ENCODE data around the gene DRAM1. TPM values are rescaled to one million over a fixed set of nuclear protein-coding genes. Genes with fewer than 3 reads are reported as not detected.
A peak's percentile ranks its signal among the peaks of the same experiment; 100 is the strongest.

DRAM1 gene
- total and polyA plus RNA-seq, 10 of the 15 experiments (the other 5 are each of a cell fraction or from before 2014, with no cell fraction given): 22.4 to 91.5 (median 41.4) TPM

DNA sequence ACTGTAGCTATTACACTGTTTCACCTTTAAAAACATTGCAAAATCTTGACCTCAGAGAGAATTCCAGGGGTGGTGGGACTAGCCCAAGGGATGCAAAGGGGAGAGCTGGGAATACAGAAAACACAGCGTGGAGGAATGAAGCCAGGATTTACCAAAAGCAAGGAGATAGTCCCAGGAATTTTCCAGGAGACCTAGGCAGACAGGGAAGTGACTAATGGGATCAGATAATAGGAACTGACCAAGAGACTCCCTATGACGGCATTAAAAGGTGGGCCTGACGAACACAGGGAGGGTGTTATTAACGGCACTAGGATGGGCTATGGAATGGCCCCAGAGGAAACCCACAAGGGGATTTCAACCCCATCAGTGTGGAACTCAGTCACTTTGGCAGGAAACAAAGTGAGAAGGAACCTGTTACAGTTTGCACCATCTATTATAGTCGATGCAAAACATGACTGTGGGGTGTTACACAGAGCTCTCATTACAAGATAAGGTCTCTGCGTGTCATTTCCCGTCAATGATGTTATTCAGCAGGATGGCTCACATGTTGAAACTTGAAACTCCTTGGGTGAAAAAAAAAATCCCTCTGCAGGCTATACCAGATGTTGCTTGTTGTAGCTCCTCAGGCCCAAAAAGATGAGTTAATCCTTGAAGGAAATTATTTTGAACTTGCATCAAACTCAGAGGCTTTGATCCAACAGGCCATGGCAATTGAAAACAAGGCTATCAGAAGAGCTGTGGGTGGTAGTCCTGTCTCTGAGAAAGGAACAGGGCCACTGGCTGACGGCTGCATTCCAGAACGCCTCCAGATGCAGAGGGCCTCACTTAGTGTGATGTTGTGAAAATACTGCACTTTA is 58.7 kb downstream of the DRAM1 start (continued):
- TF ChIP-seq MYC (IDR thresholded peaks at IDR 0.05; ENCODE audit: insufficient read depth, insufficient read length, insufficient replicate concordance, low read length, severe bottlenecking) (no peak), ETV6 (conservative IDR thresholded peaks at IDR 0.05 in 1 of 2, IDR thresholded peaks at IDR 0.05 in 1 of 2; ENCODE audit: borderline replicate concordance in 1 of 2, low read depth in 1 of 2) (peak in 1 of 2 experiments; percentile 75; a peak in 1 of 4 replicates), GATAD2B (conservative IDR thresholded peaks at IDR 0.05; ENCODE audit: low read depth) (peak; percentile 78), MEF2B (IDR thresholded peaks at IDR 0.05; ENCODE audit: partially characterized antibody, poor library complexity, severe bottlenecking) (peak; percentile 82), CHD1 (IDR thresholded peaks at IDR 0.05; ENCODE audit: low read depth, low read length) (peak; percentile 88; the same call in 1 of the 2 replicates), POLR2A (IDR thresholded peaks at IDR 0.05; ENCODE audit: low read depth, low read length) (peak; percentile 77), MLLT1 (IDR thresholded peaks at IDR 0.05) (peak; percentile 18; the same call in 1 of the 2 replicates), GABPA (IDR thresholded peaks at IDR 0.05; ENCODE audit: low read depth) (peak; percentile 71), BHLHE40 (IDR thresholded peaks at IDR 0.05; ENCODE audit: borderline replicate concordance in 1 of 2, low read depth in 2 of 2, low read length in 1 of 2) (peak; percentile 71 to 73; a peak in 3 of 4 replicates), ZNF217 (IDR thresholded peaks at IDR 0.05) (peak; percentile 45; the same call in 1 of the 2 replicates), REST (IDR thresholded peaks at IDR 0.05; ENCODE audit: low read depth, low read length) (no peak), SKIL (IDR thresholded peaks at IDR 0.05; ENCODE audit: low read depth, poor library complexity, severe bottlenecking) (peak; percentile 81), SIN3A (IDR thresholded peaks at IDR 0.05; ENCODE audit: low read depth, low read length) (no peak), STAT3 (IDR thresholded peaks at IDR 0.05; ENCODE audit: low read depth, low read length) (peak; percentile 98; the same call in 1 of the 2 replicates), BMI1 (IDR thresholded peaks at IDR 0.05; ENCODE audit: borderline replicate concordance) (peak; percentile 48; the same call in 1 of the 2 replicates), SREBF2 (IDR thresholded peaks at IDR 0.05; ENCODE audit: low read length) (no peak), SRF (IDR thresholded peaks at IDR 0.05; ENCODE audit: low read depth in 2 of 2, low read length in 2 of 2) (no peak), JUNB (IDR thresholded peaks at IDR 0.05) (peak; percentile 74), RUNX3 (IDR thresholded peaks at IDR 0.05; ENCODE audit: low read length) (peak; percentile 91), MAX (IDR thresholded peaks at IDR 0.05; ENCODE audit: low read depth, low read length) (no peak; the same call in 1 of the 2 replicates), SIX5 (IDR thresholded peaks at IDR 0.05; ENCODE audit: low read depth, low read length, severe bottlenecking) (peak; percentile 19), NBN (IDR thresholded peaks at IDR 0.05) (peak; percentile 85), IKZF1 (conservative IDR thresholded peaks at IDR 0.05) (peak; percentile 98)
